ENCODE measurements around the gene NID2.

Gene NID2

GRCh38 chr14:52042371-52043289 lies 26.2 kb downstream of the NID2 start:
- no peaks in the 10 kb centered on the region for H3K9me3 ChIP-seq (ENCODE audit: low read length)
- H3K4me3 ChIP-seq (ENCODE audit: low read depth in 1 of 2, low read length in 2 of 2), result no peak overlapping the region
- peaks cover 59% of the 10 kb centered on the region for H3K4me1 ChIP-seq (ENCODE audit: insufficient read depth, low read length)
- H3K36me3 ChIP-seq (ENCODE audit: insufficient read depth, low read length), result peaks cover 44% of the 10 kb centered on the region
- H3K9ac ChIP-seq (ENCODE audit: low read length), result no peak overlapping the region
- no peaks in the 10 kb centered on the region for H3K27me3 ChIP-seq (ENCODE audit: control insufficient read depth in 1 of 2, insufficient read depth in 2 of 2, low read length in 2 of 2)
- no peak overlapping the region for H3K27ac ChIP-seq (ENCODE audit: low read depth, low read length)

- H3K36me3 ChIP-seq (ENCODE audit: insufficient read depth, low read length), result peaks cover 62% of the 10 kb centered on the region
Measured at GRCh38 chr14:52040598-52040997, 28.3 kb downstream of the NID2 start.

DNA sequence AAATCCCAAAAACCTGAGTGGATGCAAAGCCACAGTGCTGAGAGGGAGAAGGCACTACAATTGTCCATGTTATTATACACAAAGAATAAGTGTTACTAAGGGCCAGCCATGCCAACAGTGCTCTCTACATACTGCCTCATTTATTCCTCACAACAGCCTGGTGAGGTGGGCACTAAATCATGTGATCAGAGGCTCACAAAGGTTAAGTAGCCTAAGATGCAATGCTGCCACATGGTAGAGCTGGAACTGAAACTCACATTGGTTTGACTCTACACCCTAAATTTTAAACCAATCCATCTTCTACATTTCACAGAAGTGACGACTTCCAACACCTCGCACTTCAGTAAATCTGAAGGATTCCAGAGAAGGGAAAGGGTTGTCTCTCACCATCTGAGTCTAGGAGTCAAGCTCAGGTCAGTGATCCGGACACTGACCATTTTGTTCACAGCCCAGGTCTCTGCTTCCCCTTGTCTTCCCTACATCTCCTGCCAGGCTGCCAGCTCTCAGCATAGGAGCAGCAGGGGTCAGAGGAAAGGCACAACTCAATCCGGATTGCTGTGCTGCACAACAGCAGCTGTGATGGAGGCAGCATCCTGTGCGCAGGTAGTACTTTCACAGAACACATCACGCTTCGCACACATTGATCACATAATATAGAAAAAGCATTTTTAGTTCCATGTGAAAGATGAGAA lies 29.6 kb downstream of the NID2 start:
- H3K36me3 ChIP-seq (ENCODE audit: insufficient read depth, low read length), result peaks cover 67% of the 10 kb centered on the region
- H3K4me1 ChIP-seq (ENCODE audit: insufficient read depth, low read length), result peaks cover 27% of the 10 kb centered on the region
- H3K9ac ChIP-seq (ENCODE audit: low read length), result no peak overlapping the region
- H3K27ac ChIP-seq (ENCODE audit: low read depth, low read length), result no peak overlapping the region
- no peak overlapping the region for H3K4me3 ChIP-seq (ENCODE audit: low read depth in 1 of 2, low read length in 2 of 2)
- H3K27me3 ChIP-seq (ENCODE audit: control insufficient read depth in 1 of 2, insufficient read depth in 2 of 2, low read length in 2 of 2), result no peaks in the 10 kb centered on the region
- no peaks in the 10 kb centered on the region for H3K9me3 ChIP-seq (ENCODE audit: low read length)

More at GRCh38 chr14:52040598-52040997, 28.3 kb downstream of the NID2 start:
- Histone ChIP-seq H3K9me3 (ENCODE audit: low read length) (no peaks in the 10 kb centered on the region), H3K27ac (ENCODE audit: low read depth, low read length) (no peak overlapping the region), H3K9ac (ENCODE audit: low read length) (no peak overlapping the region), H3K4me1 (ENCODE audit: insufficient read depth, low read length) (peaks cover 39% of the 10 kb centered on the region), H3K4me3 (ENCODE audit: low read depth in 1 of 2, low read length in 2 of 2) (no peak overlapping the region), H3K27me3 (ENCODE audit: control insufficient read depth in 1 of 2, insufficient read depth in 2 of 2, low read length in 2 of 2) (no peaks in the 10 kb centered on the region)

- Histone ChIP-seq H3K36me3 (ENCODE audit: insufficient read depth, low read length) (peaks cover 39% of the 10 kb centered on the region), H3K4me1 (ENCODE audit: insufficient read depth, low read length) (peaks cover 17% of the 10 kb centered on the region), H3K4me3 (ENCODE audit: low read depth in 1 of 2, low read length in 2 of 2) (no peak overlapping the region), H3K27me3 (ENCODE audit: control insufficient read depth in 1 of 2, insufficient read depth in 2 of 2, low read length in 2 of 2) (no peaks in the 10 kb centered on the region), H3K9ac (ENCODE audit: low read length) (no peak overlapping the region), H3K9me3 (ENCODE audit: low read length) (no peaks in the 10 kb centered on the region), H3K27ac (ENCODE audit: low read depth, low read length) (no peak overlapping the region)
Measured at GRCh38 chr14:52033101-52033642, 35.7 kb downstream of the NID2 start.

DNA sequence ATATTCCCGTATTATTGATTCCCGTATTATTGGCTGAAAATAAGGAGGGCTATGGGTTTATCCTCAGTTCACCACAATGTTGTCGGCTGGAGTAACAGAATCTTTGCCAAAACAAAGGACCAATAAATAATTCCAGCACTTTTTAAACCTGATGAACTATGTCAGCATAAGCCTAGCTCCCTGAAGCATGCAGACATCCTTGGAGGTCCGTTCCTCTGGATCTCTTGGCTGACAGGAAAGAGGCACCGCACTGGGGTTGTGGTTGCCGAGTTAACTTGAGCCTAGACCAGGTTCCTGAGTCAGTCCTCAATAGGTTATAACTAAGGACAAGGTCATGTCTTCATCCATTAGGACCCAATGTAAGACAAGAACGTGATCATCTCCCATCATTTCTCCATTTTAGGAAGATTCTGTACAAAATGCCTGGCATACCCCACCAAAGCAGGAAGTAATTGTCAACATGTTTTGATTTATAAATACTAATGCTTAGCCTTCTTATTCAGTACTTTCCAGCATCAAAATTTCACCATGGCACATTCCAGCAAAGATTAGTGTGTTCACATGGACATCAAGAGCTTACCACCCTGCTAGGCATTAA lies 36.6 kb downstream of the NID2 start:
- Histone ChIP-seq H3K36me3 (ENCODE audit: insufficient read depth, low read length) (peaks cover 31% of the 10 kb centered on the region), H3K4me3 (ENCODE audit: low read depth in 1 of 2, low read length in 2 of 2) (peak overlapping the region in 1 of 2 donors; percentile 29), H3K9ac (ENCODE audit: low read length) (no peak overlapping the region), H3K4me1 (ENCODE audit: insufficient read depth, low read length) (peaks cover 17% of the 10 kb centered on the region), H3K27me3 (ENCODE audit: control insufficient read depth in 1 of 2, insufficient read depth in 2 of 2, low read length in 2 of 2) (no peaks in the 10 kb centered on the region), H3K9me3 (ENCODE audit: low read length) (no peaks in the 10 kb centered on the region), H3K27ac (ENCODE audit: low read depth, low read length) (no peak overlapping the region)

GRCh38 chr14:52031781-52032180 lies 37.1 kb downstream of the NID2 start:
- no peak overlapping the region for H3K27ac ChIP-seq (ENCODE audit: low read depth, low read length)
- H3K36me3 ChIP-seq (ENCODE audit: insufficient read depth, low read length), result peaks cover 30% of the 10 kb centered on the region
- H3K9ac ChIP-seq (ENCODE audit: low read length), result no peak overlapping the region
- H3K4me3 ChIP-seq (ENCODE audit: low read depth in 1 of 2, low read length in 2 of 2), result peak overlapping the region in 1 of 2 donors; percentile 29
- no peaks in the 10 kb centered on the region for H3K27me3 ChIP-seq (ENCODE audit: control insufficient read depth in 1 of 2, insufficient read depth in 2 of 2, low read length in 2 of 2)
- H3K9me3 ChIP-seq (ENCODE audit: low read length), result no peaks in the 10 kb centered on the region
- H3K4me1 ChIP-seq (ENCODE audit: insufficient read depth, low read length), result peaks cover 17% of the 10 kb centered on the region

DNA sequence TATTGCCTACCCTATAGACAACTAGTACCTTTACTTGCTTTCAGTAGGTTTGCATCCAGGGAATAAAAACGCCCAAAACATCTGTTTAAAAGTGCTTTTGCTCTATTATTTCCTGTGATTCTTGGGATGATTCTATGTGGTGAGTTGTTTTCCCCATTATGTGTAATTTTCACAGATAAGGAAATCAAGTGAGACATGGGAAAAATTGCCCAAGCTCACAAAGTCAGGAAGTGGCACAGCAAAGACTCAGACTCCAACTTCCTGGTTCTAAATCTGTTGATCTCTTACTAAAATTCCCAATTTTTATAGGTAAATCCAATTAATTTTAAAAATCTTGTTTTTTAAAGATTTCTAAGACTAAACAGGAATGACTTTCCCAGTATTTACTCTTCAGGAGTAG lies 39.0 kb downstream of the NID2 start:
- no peaks in the 10 kb centered on the region for H3K9me3 ChIP-seq (ENCODE audit: low read length)
- H3K9ac ChIP-seq (ENCODE audit: low read length), result no peak overlapping the region
- H3K36me3 ChIP-seq (ENCODE audit: insufficient read depth, low read length), result peaks cover 28% of the 10 kb centered on the region
- H3K27ac ChIP-seq (ENCODE audit: low read depth, low read length), result no peak overlapping the region
- H3K27me3 ChIP-seq (ENCODE audit: control insufficient read depth in 1 of 2, insufficient read depth in 2 of 2, low read length in 2 of 2), result no peaks in the 10 kb centered on the region
- H3K4me3 ChIP-seq (ENCODE audit: low read depth in 1 of 2, low read length in 2 of 2), result no peak overlapping the region
- H3K4me1 ChIP-seq (ENCODE audit: insufficient read depth, low read length), result peaks cover 17% of the 10 kb centered on the region

GRCh38 chr14:52026901-52027300 lies 42.0 kb downstream of the NID2 start:
- no peak overlapping the region for H3K4me3 ChIP-seq (ENCODE audit: low read depth in 1 of 2, low read length in 2 of 2)
- H3K27ac ChIP-seq (ENCODE audit: low read depth, low read length), result no peak overlapping the region
- peaks cover 28% of the 10 kb centered on the region for H3K36me3 ChIP-seq (ENCODE audit: insufficient read depth, low read length)
- no peak overlapping the region for H3K9ac ChIP-seq (ENCODE audit: low read length)
- no peaks in the 10 kb centered on the region for H3K27me3 ChIP-seq (ENCODE audit: control insufficient read depth in 1 of 2, insufficient read depth in 2 of 2, low read length in 2 of 2)
- no peaks in the 10 kb centered on the region for H3K9me3 ChIP-seq (ENCODE audit: low read length)
- H3K4me1 ChIP-seq (ENCODE audit: insufficient read depth, low read length), result peaks cover 14% of the 10 kb centered on the region

DNA sequence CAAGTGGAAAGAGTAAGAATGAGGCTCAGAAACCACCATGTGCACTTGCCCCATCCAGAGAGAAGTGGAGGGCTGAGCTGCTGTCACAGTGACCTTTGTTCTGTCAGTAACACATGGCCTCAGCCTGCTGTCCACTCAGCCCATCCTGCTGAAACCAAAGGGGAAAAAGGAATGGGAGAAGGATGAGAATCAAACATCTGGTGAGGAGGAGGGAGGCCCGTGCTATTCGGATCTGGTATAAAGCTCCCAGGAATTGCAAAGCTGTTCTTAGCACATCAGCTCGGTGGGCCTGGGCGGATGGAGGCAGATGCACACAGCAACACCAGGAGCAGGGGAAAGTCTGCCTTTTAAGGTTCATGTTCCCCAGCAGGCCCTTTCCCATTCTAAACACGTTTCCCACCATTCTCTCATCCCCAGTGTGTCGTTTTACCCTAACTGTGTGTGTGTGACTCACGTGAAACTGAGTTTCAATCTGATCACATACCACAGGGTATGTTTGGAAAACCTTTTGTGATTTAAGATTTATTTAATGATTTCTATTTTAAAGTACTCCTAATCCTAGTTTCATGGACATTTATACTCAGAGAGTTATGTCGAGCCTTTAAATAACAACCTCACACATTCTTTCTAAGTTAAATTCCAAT lies 42.7 kb downstream of the NID2 start:
- Histone ChIP-seq H3K27me3 (ENCODE audit: control insufficient read depth in 1 of 2, insufficient read depth in 2 of 2, low read length in 2 of 2) (no peaks in the 10 kb centered on the region), H3K9ac (ENCODE audit: low read length) (no peak overlapping the region), H3K27ac (ENCODE audit: low read depth, low read length) (no peak overlapping the region), H3K36me3 (ENCODE audit: insufficient read depth, low read length) (peaks cover 28% of the 10 kb centered on the region), H3K4me1 (ENCODE audit: insufficient read depth, low read length) (peaks cover 6% of the 10 kb centered on the region), H3K4me3 (ENCODE audit: low read depth in 1 of 2, low read length in 2 of 2) (no peak overlapping the region), H3K9me3 (ENCODE audit: low read length) (no peaks in the 10 kb centered on the region)

DNA sequence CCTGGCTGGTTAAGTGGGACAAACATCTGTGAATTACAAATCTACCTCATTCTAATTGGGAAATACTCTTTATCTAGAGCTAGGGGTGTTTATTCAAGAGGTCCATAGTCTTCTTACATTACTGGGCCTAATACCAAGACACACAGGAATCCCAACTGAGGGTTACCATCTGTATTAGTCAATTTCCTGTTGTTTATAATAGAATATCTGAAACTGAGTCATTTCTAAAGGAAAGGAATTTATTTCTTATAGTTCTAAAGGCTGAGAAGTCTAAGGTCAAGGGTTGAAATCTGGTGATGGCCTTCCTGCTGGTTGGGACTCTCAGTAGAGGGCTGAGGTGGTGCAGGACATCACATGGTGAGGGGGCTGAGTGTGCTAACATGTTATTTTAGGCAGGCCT lies 43.5 kb downstream of the NID2 start:
- Histone ChIP-seq H3K9me3 (ENCODE audit: low read length) (no peaks in the 10 kb centered on the region), H3K4me1 (ENCODE audit: insufficient read depth, low read length) (peaks cover 6% of the 10 kb centered on the region), H3K27ac (ENCODE audit: low read depth, low read length) (no peak overlapping the region), H3K4me3 (ENCODE audit: low read depth in 1 of 2, low read length in 2 of 2) (no peak overlapping the region), H3K9ac (ENCODE audit: low read length) (no peak overlapping the region), H3K27me3 (ENCODE audit: control insufficient read depth in 1 of 2, insufficient read depth in 2 of 2, low read length in 2 of 2) (no peaks in the 10 kb centered on the region), H3K36me3 (ENCODE audit: insufficient read depth, low read length) (peaks cover 28% of the 10 kb centered on the region)

DNA sequence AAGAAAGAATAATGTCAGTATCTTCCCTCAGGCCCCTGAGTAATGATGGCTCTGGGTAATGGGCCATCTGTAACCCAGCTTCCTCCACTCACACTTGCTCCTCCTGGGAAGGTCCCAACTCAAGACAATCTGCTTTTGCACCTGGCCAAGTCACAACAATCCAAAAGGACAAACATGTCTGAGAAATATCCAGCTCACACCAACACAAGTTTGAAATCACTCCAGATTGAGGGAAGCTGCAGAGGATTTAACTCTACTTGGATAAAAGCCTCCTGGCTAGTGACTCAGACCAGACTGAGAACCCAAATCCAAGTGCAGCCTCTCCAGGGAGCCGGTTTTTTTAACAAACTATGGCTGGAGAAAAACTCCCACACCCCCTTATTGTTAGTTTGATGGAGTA lies 45.3 kb downstream of the NID2 start:
- no peaks in the 10 kb centered on the region for H3K9me3 ChIP-seq (ENCODE audit: low read length)

More for the DNA sequence above, 45.3 kb downstream of the NID2 start:
- Histone ChIP-seq H3K27me3 (ENCODE audit: control insufficient read depth in 1 of 2, insufficient read depth in 2 of 2, low read length in 2 of 2) (no peaks in the 10 kb centered on the region), H3K36me3 (ENCODE audit: insufficient read depth, low read length) (peaks cover 37% of the 10 kb centered on the region), H3K9ac (ENCODE audit: low read length) (no peak overlapping the region), H3K4me3 (ENCODE audit: low read depth in 1 of 2, low read length in 2 of 2) (no peak overlapping the region), H3K4me1 (ENCODE audit: insufficient read depth, low read length) (peaks cover 6% of the 10 kb centered on the region), H3K27ac (ENCODE audit: low read depth, low read length) (no peak overlapping the region)
